Activated effector memory CD4-positive, alpha-beta T cell treated with anti-CD3 and anti-CD28 coated beads, Interleukin-2, amount 50 U/mL, for 16 hours (primary cell): ENCODE results near the gene NAV2.

Experiments used
- DNase-seq: peaks from one replicate; pipeline ENCODE4 v3.0.0-alpha.2; 2020

NAV2 gene

DNA sequence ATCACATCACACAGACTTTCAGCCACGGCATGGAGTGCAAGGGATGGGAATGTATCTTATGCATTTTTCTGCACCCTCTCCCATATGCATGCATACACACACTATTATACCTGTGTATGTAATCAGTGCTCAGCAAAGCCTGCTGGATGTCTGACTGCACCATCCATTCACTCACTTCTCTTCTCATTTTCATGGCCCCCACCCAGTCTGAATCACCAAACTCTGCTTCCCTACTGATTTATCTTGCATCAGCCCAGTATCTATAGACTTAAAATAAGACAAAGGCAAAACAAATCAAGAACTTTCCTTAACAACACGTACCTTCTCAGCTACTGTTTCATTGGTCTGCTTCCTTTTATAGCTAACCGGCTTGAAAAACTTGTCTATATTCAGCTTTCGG lies 426.1 kb downstream of the NAV2 start:
- DNase-seq: no peak

DNA sequence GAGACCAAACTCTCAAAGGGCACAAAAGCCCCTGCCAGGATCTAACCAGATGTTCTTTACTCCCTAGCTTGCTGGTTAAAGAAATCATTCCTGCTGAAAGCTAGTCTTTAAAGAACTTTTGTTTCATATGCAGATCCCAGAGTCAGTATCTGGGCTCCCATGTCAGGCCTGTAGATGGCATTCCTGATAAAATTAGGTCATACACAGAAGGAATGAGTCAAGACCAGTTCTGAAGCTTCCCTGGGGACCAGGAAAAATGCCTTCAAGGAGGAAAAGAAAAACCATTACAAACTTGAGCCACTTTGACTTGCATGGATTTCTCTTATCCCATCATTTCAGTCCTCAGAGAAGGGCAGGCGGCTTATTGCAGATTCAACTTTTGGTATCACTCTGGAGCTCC lies 441.7 kb downstream of the NAV2 start:
- DNase-seq: no peak

DNA sequence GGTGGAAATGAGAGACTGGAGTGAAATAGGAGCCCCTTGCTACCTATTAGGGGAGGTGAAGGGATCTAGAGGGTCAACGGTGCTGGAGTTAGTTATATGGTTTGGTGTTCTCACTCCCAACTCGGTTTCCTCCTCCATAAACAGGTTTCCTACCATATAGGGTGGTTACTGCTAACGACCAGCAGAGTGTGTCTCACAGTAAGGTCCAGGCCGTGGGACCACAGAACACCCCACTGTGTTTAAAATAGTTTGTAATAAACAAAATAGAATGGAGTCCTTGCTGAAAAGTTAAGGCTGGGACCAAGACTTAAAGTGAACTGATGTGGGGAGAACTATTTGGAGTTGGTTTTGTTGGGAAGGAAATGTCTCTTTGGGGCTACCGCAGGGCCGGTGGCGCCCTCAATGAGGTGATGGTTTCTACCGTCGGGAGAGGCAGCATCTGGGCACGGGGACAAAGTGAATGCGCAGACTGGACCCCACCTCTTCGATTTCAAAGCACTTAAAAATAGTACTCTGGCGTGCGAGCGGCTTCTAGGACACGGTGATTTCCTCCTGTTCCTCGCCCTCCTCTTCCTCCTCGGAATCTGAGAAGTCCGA lies 443.1 kb downstream of the NAV2 start:
- no peak for DNase-seq

DNA sequence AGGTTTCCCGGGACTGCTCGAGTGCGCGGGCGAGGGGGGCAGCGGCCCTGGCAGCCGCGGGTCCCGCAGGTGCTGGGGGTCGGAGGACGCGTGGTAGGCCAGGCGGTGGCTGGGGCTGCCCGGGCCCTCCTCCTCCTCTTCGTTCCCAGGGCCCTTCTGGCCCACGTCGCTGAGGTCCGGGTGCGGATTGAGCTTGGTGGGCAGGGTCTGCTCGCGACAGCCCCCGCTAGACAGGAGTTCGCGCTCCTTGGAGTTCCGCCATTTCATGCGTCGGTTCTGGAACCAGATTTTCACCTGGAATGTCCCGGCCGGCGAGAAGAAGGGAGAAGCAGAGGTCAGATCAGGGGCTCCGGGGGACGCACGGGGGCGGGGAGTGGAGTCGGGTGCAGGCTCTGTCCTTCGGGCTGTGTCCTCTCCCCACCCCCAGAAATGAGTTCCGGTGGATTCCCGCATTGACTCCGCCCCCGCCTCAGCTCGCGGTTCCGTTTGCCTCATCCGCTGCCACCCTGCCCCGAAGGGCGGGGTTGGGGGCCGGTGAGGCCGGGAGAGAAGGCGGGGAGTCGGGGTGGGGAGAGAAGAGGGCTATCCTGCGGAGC lies 443.7 kb downstream of the NAV2 start:
- peak; percentile 84 for DNase-seq

DNA sequence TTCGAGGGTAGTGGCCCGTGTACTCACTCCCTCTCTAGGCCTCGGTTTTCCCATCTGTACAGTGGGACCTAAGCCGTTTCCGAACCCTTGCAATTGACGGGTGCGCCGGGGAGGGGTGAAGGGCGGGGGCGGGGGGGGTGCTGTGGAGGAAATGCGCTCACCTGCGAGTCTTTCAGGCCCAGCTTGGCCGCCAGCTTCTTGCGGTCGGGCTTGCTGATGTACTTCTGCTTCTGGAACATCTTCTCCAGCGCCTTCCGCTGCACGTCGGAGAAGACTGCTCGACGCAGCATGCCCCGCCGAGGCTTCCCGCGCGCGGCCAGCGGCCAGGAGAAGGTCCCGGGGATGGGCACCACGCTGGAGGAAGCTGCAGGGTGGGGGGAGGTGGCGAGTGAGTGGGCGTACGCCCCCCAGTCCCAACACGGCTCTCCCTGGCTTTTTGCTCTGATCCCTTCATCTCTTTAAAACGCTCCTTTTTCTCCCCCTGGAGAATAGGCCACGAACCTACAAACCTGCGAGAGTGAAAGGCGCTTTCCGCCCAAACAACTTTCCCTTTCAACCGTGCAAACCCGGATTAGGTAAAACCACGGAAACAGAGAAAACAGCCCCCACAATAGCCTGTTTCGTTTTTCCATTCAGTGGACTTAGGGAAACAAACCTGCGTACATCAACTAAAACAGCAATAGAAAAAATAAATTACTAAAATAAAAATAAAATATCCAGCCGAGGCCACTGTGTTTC lies 444.4 kb downstream of the NAV2 start:
- peak; percentile 72 for DNase-seq

DNA sequence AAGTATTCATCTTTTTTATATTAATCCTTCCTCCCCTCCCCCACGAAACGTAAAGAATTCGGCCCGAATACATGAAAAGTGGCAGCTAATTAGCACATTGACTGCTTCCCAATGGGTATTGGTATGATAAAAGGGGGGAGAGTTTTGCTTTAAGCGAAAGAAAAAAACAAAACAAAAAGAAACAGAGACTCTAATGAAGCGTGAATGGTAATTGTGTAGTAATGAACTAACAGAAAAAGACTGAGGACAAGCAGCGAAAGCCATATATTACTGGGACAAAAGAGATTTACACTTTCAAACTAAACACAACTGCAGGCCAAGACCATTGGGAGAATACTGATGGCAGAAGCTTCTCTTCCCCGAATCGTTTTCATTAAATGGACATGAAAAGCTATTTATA lies 445.1 kb downstream of the NAV2 start:
- no peak for DNase-seq

DNA sequence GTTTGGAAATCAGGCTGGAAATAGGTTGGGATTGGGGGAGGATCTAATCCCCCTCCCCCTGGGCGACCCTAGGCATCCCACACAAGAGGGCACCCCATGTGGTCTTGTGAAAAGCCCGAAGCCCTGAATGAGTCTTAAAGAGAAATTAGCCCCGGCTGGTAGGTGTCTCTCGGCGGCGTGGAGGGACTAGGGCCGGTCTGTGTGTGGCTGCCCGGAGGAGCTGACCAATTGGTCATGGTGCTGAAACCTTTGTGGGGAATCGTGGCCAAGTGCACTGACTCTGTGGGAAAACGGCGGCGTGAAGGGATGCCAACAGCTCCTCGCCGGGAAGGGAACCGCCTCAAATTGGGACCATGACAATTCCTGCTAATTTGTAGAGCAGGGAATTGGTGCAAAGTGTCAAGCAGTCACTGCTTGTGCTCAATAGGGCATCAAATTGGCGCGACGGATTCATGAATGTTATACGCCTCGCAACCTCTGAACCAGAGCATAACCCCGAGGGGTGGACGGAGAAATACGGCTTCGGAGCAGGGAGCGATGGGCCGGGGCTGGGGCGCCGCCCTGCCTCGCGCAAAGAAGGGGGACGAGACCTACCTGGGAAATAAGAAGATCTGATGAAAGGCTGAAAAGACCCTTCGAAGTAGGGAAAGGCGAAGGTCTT lies 446.1 kb downstream of the NAV2 start:
- no peak for DNase-seq

DNA sequence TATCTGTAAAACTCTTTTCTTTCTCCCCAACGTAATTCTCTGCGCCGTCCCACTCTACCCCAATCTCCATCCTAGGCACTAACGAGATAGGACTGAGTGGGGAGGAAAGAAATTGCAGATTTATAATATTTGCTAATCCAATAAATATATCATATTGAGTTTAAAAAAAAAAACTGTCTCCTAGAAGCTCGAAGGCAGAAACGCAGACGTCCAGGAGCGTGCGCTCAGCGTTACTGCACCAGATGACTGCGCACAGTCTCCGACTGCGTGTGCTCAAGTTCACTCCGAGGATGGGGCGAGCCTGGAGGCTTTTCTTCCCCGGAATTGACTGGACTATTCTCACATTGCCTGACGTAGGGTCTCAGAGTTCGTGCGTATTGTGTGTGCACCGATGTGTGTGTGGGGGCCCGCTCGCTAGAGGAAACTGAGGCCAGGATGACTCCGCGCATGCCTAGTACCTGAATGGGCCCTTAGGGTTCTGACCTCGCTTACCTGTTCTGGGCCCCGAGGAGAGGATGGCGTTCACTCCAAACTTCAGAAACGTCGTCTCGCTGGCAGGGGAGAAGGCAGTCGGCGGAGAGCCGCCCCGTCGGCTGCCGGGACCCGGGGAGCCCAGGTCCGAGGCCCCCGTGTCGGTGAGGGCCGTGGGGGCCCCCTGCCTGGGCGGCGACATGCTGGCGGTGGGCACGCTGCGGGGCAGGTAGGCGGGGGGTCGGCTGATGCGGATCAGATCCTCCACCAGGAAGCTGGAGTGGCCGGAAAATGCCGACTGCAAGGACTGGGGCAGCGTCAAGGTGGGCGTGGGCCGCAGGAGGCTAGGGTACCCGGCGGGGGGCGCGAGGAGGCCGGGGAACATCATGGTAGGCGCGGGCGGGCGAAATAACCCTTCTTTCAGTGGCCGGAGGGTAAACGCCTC lies 447.1 kb downstream of the NAV2 start:
- DNase-seq: no peak

DNA sequence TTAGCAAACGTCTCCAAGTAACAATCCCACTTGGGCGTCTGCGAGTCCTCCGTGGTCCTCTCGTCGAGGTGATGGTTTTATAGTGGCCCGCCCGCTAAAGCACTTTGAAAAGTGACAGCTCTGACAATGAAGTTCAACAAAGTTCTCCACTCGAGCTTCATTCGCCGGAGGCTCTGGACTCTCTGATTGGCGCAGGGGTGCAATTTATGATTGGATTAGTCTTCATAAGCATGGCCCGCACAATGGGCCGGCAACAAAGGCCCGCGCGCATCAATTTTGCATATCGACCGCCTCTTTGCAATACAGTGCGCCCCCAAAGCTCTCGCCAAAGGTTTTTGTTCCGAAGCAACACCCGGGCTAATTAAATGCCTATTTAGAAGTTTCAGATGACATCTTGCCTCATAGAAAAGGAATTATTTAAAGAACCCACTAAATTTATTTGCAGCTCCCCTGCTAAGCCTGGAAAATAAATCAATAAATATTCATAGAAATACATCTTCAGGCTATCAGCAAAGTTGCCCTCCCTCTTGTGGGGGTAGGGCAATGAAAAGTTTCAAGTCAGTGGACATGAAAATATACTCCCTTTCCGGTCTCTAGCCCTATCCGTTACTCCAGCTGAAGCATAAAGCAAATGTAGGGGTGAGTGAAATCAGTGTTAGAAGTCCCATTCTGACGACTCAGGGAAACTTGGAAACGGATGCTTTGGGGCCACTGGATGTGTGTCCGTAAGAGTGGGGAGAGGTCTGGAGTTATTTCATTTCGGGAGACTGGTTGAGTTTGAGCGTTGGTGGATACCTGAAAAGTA lies 448.0 kb downstream of the NAV2 start, which contains the start of gene DBX1:
DBX1 (minus strand) TSS at position 51 of the 805 bp plus-strand sequence. CDS start 151 bp downstream, outside the sequence.
- DNase-seq: no peak

DNA sequence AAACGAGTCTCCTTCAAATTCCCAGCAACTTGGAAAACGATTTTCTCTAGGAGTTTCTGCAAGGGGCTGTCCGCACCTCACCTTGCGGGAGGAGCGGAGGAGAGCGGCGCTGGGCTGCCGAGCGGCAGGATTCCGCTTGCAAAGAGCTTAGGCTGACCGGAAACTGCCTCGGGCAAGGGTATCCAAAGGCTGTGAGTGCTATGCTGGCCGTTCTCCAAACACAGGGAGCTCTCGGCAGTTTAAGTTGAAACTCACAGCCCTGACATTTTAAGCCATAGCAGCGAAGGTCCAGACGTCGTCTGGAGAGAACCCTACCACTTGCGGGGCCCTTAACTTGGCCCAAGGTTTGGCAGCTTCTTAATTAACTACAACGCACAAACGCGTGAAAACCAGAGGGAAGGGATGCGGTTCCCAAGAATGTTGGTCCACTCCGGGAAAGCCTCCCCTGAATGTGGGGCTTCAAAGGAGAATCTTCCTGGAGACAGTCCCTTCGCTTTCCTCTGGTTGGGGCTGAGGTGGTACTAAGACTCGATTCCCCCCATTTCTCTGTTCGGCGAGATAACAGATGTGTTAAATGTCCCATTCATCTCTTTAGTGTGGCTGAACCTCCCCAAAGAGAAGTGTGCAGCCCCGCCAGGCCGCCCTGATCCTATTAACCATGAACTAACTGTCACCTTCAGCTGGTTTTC lies 448.7 kb downstream of the NAV2 start:
- no peak for DNase-seq

DNA sequence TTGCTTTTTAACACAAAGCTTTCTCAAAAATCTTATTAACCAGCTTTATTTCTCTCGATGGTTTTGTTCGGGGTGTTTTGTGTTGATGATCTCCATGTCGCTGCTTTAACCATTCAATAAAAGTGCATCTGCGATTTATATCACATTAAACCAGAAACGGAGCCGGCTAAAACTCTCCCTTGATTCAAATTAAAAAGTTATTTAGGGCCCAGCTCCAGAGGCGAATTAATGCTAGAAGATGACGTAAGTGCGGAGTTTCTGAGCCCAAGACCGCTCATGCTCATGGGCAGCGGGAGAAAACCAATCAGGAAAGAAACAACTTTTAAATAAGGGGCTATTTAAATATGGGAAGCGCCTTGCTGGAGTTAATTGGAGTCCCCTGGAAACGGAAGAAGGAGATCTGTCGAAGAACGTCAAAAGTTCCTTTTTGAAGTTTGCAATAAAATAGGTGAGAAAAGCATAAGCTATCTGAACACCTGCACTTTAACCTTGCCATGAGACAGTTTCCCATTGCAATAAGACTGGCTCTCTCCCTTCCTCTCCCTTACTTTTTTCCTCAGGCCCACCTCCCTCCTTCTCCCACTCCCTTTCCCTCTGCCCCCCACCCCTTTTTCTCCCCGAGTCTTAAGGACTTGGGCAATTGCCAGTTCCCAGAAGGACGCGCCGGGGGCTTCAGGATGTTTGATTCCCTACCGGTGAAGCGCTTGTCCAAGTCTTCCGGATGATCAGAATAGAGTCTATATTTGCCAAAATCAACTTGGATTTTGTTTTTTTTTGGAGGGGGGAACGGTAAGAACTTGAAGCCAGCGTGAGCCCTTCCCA lies 449.5 kb downstream of the NAV2 start:
- DNase-seq: no peak

DNA sequence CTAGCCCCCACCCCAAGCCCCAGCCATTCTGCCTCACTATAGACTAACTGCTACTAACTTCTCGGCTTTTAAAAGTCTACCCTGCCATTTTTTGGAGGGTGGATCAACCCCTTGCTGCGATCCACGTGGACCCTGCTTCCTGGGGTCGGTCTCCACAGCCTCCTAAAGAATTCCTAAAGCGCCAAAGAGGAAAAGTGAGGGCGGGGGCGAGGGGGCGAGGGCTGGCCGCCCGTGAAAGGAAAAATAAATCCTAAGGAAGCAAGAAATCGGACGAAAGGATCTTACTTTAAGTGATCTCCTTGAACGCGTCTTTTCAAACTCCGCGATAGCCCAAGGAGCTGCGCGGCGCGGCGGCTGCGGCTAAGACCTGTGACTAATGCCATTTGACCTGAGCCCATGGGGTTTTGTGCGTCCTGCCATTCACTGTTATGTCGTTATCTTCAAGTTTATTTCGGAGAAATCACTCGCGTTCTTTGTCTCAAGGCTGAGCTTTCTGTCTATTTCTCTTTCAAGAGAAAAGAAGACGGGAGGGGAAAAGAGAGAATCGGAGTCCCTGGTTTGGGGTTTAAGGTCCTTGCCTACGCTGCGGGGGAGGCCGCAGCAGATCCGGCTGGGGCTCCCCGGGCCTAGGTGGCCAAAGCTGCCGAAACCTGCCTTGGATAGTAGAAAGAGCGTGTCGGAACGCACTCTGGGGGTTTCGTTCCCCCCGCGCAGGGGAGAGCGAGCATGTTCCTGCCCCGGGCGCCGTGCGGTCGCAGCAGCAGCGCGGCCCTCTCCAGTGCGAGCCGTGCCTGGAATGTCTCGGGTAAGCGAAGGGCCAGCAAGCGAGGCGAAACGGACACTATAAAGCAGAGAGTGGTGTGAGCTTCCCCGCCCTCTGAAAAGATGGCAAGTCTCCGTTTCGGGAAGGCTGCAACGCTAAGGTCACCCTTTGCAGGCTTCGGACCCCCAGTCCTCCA lies 450.5 kb downstream of the NAV2 start:
- no peak for DNase-seq

DNA sequence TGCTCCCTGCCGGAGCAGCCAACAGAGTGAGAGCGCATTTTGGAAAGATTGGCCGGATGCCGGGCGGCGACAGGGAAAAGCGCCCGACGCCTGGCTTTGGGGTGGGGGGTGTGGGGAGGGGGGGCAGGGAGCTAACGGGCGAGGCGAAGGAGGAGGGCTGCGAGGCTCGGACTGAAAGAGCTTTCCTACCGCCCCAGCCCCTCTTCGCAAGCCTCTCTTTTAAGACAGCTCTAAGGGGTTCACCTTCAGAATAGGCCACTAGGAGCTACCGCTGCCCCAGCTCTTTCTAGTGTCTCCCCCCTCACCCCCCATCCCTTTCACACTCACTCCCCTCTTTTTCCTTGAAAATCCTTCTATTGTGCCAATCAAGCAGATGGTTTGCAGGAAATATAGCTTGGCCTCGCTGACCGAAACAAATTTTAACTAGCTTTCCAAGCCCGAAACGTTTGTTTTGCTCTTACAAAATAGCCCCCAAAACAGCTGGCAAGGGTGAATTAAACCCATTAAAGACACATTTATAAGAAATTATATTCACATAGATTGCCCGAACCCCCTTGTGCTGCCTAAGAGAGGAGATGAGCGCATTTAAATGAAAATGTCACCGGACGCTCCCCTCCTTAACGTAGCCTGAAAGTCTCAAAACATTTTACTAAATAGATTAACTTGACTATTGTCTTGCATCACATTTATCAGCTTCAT lies 451.3 kb downstream of the NAV2 start:
- no peak for DNase-seq
